ENCODE data around the gene TTF2.
"Not testable (repeated sequence)": the region's sequence is repeated elsewhere in the genome, so short reads cannot be mapped to it uniquely, and the experiment has no call there.

Gene TTF2

GRCh38 chr1:117147341-117147831, 87.3 kb downstream of the TTF2 start:
- intact Hi-C loops (cut with micrococcal nuclease) = no loop called here
- Mint-ChIP-seq H3K4me3 (no peak overlapping the region), H3K9me3 (peaks cover 13% of the 10 kb centered on the region), H3K4me1 (ENCODE audit: low read depth) (no peaks in the 10 kb centered on the region), H3K36me3 (ENCODE audit: low read depth) (no peaks in the 10 kb centered on the region), H3K27ac (no peak overlapping the region), H3K27me3 (peaks cover 6% of the 10 kb centered on the region)

GRCh38 chr1:117147856-117148588, 87.9 kb downstream of the TTF2 start:
- Mint-ChIP-seq H3K36me3 (ENCODE audit: low read depth) (no peaks in the 10 kb centered on the region), H3K27me3 (peaks cover 6% of the 10 kb centered on the region), H3K4me1 (ENCODE audit: low read depth) (no peaks in the 10 kb centered on the region), H3K27ac (no peak overlapping the region), H3K9me3 (peaks cover 13% of the 10 kb centered on the region), H3K4me3 (no peak overlapping the region)
- intact Hi-C loops (cut with micrococcal nuclease) = no loop called here

- peaks cover 6% of the 10 kb centered on the region for H3K27me3 Mint-ChIP-seq
- no peak overlapping the region for H3K27ac Mint-ChIP-seq
- H3K9me3 Mint-ChIP-seq = peaks cover 13% of the 10 kb centered on the region
- no peaks in the 10 kb centered on the region for H3K4me1 Mint-ChIP-seq (ENCODE audit: low read depth)
- no peaks in the 10 kb centered on the region for H3K36me3 Mint-ChIP-seq (ENCODE audit: low read depth)
- intact Hi-C loops (cut with micrococcal nuclease) = no loop called here
- H3K4me3 Mint-ChIP-seq = no peak overlapping the region
These were observed 90.2 kb downstream of the TTF2 start for GRCh38 chr1:117150316-117150715.

DNA sequence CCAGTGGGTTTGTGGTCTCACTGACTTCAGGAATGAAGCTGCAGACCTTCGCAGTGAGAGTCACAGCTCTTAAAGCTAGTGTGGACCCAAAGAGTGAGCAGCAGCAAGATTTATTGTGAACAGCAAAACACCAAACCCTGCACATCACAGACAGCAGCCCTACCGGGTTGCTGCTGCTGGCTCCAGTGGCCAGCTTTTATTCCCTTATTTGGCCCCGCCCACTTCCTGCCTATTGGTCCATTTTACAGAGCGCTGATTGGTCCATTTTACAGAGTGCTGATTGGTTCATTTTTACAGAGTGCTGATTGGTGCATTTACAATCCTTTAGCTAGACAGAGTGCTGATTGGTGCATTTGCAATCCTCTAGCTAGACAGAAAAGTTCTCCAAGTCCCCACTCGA, 91.2 kb downstream of the TTF2 start:
- H3K4me3 Mint-ChIP-seq; H3K27ac Mint-ChIP-seq; H3K27me3 Mint-ChIP-seq; H3K4me1 Mint-ChIP-seq (ENCODE audit: low read depth); intact Hi-C loops (cut with micrococcal nuclease); H3K36me3 Mint-ChIP-seq (ENCODE audit: low read depth): not testable (repeated sequence)
- H3K9me3 Mint-ChIP-seq = peaks cover 13% of the 10 kb centered on the region

All from dendritic cell treated with granulocyte-macrophage colony-stimulating factor and Interleukin-4, amounts not matched to agents 40 ng/mL and 50 ng/mL, for 4 days (primary cell).